ENCODE data around the gene MAN2B2. TPM values are rescaled to one million over a fixed set of nuclear protein-coding genes. Genes with fewer than 3 reads are reported as not detected.
"Not testable (repeated sequence)": the region's sequence is repeated elsewhere in the genome, so short reads cannot be mapped to it uniquely, and the experiment has no call there.

MAN2B2 gene
- total and polyA plus RNA-seq, 9 donors: 19.1 to 49.2 (median 40.0) TPM

DNA sequence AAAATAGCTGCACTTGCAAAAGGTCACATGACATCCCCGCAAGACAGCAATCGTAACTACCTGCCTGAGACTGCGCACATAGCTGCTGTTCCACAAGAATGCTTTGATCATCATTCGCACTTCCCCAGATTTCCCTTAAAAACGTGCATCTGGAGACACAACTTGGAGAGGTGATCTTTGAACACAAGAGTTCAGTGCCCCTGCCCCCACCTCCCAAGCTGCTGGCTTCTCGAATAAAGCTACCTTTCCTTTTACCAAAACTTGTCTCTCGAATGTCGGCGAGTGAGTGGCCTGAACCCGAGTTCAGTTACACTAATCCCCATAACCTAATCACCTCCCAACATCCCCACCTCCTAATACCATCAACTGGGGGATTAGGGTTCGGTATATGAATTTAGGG lies 51.1 kb downstream of the MAN2B2 start:
- no peak for DNase-seq
- TF ChIP-seq EP300 (IDR thresholded peaks at IDR 0.05) (no peak), POLR2A (IDR thresholded peaks at IDR 0.05) (no peak)
- TF ChIP-seq, protein P1, sequence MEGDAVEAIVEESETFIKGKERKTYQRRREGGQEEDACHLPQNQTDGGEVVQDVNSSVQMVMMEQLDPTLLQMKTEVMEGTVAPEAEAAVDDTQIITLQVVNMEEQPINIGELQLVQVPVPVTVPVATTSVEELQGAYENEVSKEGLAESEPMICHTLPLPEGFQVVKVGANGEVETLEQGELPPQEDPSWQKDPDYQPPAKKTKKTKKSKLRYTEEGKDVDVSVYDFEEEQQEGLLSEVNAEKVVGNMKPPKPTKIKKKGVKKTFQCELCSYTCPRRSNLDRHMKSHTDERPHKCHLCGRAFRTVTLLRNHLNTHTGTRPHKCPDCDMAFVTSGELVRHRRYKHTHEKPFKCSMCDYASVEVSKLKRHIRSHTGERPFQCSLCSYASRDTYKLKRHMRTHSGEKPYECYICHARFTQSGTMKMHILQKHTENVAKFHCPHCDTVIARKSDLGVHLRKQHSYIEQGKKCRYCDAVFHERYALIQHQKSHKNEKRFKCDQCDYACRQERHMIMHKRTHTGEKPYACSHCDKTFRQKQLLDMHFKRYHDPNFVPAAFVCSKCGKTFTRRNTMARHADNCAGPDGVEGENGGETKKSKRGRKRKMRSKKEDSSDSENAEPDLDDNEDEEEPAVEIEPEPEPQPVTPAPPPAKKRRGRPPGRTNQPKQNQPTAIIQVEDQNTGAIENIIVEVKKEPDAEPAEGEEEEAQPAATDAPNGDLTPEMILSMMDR (IDR thresholded peaks at IDR 0.05): no peak
- Histone ChIP-seq H3K27ac (no peak overlapping the region), H3K4me1 (ENCODE audit: insufficient read depth) (peaks cover 3% of the 10 kb centered on the region), H3K4me3 (no peak overlapping the region), H3K9me3 (no peaks in the 10 kb centered on the region), H3K36me3 (no peaks in the 10 kb centered on the region), H3K27me3 (no peaks in the 10 kb centered on the region)
- WGBS, 3 donors: 81 to 89% (median 81%) methylated on average over 11 of the region's 11 CpGs
- intact Hi-C loops (cut with DNase I): no loop called here

DNA sequence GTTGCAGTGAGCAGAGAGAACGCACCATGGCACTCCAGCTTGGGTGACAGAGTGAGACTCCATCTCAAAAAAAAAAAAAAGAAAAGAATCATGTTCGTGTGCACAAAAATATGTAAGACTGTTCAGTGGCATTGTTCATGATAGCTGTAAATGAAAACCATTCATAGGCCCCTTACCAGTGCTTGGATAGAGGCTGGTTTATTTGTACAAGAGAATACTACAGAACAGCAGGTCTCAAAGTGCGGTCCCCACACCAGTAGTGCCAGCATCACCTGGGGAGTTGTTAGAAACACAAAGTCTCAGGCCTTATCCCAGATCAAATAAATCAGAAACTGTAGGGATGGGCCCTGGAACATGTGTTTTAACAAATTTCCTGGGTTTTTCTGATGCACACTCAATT lies 52.8 kb downstream of the MAN2B2 start:
- Histone ChIP-seq H3K9me3 (no peaks in the 10 kb centered on the region), H3K4me3 (no peak overlapping the region), H3K27me3 (no peaks in the 10 kb centered on the region), H3K4me1 (ENCODE audit: insufficient read depth) (peaks cover 3% of the 10 kb centered on the region), H3K36me3 (no peaks in the 10 kb centered on the region), H3K27ac (no peak overlapping the region)
- WGBS, 3 donors: 72 to 77% (median 74%) methylated on average over 3 of the region's 3 CpGs
- DNase-seq: no peak
- intact Hi-C loops (cut with DNase I): no loop called here
- TF ChIP-seq, protein P1 (IDR thresholded peaks at IDR 0.05): no peak
- TF ChIP-seq EP300 (IDR thresholded peaks at IDR 0.05) (no peak), POLR2A (IDR thresholded peaks at IDR 0.05) (no peak)

DNA sequence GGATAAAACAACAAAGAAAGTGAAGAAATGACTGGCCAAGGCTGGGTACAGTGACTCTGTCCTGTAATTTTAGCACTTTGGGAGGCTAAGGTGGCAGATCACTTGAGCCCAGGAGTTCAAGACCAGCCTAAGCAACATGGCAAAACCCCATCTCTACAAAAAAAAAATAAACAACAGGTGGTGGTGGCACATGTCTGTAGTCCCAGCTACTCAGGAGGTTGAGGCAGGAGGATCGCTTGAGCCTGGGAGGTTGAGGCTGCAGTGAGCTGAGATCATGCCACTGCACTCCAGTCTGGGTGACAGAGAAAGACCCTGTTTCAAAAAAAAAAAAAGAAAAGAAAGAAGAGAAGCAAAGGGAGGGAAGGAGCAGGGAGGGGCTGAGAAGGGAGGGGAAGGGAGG lies 53.5 kb downstream of the MAN2B2 start:
- H3K36me3 ChIP-seq; intact Hi-C loops (cut with DNase I); H3K4me3 ChIP-seq; H3K4me1 ChIP-seq (ENCODE audit: insufficient read depth); H3K27me3 ChIP-seq; DNase-seq; H3K27ac ChIP-seq; H3K9me3 ChIP-seq: not testable (repeated sequence)
- WGBS, 3 donors: 90 to 100% (median 100%) methylated on average over 1 of the region's 1 CpG

DNA sequence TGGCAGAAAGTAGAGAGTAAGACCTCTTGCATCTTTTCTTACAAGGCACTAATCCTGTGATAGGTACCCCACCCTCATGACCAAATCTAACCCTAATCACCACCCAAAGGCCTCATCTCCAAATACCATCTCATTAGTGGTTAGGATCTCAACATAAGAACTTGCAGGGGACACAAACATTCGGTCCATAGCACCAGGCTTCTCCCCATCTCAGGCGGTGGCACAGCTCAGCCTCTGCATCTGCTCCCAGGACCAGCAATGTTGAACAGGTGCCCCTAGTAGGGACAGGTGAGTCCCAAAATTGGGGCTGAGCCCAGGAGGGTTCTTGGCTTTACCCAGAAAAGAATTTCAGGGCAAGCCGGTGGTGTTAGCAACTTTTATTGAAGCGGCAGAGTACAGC lies 57.1 kb downstream of the MAN2B2 start:
- no peak overlapping the region for H3K27ac ChIP-seq
- 90 to 97% (median 95%) methylated on average over 4 of the region's 4 CpGs for WGBS, 3 donors
- TF ChIP-seq POLR2A (IDR thresholded peaks at IDR 0.05) (no peak), EP300 (IDR thresholded peaks at IDR 0.05) (no peak)
- TF ChIP-seq, protein P1 (IDR thresholded peaks at IDR 0.05): no peak

DNA sequence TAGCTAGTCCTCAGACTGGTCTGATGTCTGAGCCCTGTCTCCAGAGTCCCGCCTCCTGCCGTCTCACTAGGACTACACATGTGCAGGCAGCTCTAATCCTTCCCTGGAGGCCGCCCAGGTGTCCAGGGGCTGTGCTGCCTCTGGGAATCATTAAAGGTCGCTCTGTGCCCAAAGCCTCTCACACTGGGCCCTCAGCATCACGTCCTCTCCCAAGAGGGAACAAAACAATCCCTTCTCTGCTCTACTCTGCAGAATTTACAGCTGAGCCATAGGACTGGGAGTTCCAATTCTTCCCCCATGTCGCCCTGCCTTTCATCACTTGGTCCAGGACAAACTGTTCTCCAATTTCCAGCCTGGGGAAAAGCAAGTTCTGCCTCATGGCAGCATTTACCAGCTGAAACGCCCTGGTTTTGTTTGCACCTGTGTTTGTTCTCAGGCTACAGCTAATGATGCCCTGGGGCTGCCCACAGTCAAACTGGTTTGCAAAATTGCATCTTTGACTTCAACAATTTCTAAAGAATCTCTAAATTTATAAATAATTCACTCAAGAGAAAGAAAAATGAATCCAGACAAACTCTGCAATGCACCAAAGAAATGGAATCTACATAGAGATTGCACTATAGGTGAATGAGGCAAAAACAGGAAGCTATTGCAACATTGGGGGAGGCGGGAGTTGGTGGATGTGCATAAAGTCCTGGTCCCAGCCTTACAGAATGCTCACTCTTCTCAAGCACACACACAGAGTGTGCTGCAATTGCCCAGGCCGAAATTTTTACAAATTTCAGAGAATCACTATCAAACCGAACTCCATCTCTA lies 58.3 kb downstream of the MAN2B2 start:
- Histone ChIP-seq H3K27ac (no peak overlapping the region), H3K9me3 (no peaks in the 10 kb centered on the region), H3K27me3 (no peaks in the 10 kb centered on the region), H3K4me3 (no peak overlapping the region), H3K36me3 (no peaks in the 10 kb centered on the region), H3K4me1 (ENCODE audit: insufficient read depth) (no peaks in the 10 kb centered on the region)
- WGBS, 3 donors: 78 to 83% (median 82%) methylated on average over 10 of the region's 10 CpGs
- DNase-seq: peak in 1 of 5 donors; percentile 9
- intact Hi-C loops (cut with DNase I): no loop called here
- TF ChIP-seq, protein P1 (IDR thresholded peaks at IDR 0.05): no peak
- TF ChIP-seq POLR2A (IDR thresholded peaks at IDR 0.05) (no peak), EP300 (IDR thresholded peaks at IDR 0.05) (no peak)

More for the DNA sequence above, 57.1 kb downstream of the MAN2B2 start:
- Histone ChIP-seq H3K27me3 (no peaks in the 10 kb centered on the region), H3K4me3 (no peak overlapping the region), H3K4me1 (ENCODE audit: insufficient read depth) (no peaks in the 10 kb centered on the region), H3K9me3 (no peaks in the 10 kb centered on the region), H3K36me3 (no peaks in the 10 kb centered on the region)
- intact Hi-C loops (cut with DNase I): no loop called here
- DNase-seq: peak in 1 of 5 donors; percentile 4
